Measurements from ENCODE around the gene SLC26A4. TPM values are rescaled to one million over a fixed set of nuclear protein-coding genes. Genes with fewer than 3 reads are reported as not detected.

Gene SLC26A4
- total RNA-seq, 1 experiment from 2014 or later: 0.66 TPM

GRCh38 chr7:107758667-107759066 is 98.0 kb downstream of the SLC26A4 start (continued):
- TF ChIP-seq ELF1 (IDR thresholded peaks at IDR 0.05; ENCODE audit: borderline replicate concordance, low read depth) (no peak), YY1 (IDR thresholded peaks at IDR 0.05; ENCODE audit: extremely low read depth, insufficient replicate concordance, low read depth, low read length) (no peak), SRF (IDR thresholded peaks at IDR 0.05; ENCODE audit: low read depth) (no peak), CBX3 (IDR thresholded peaks at IDR 0.05; ENCODE audit: low read depth) (no peak), EZH2 (IDR thresholded peaks at IDR 0.05) (no peak), EZH2phosphoT487 (IDR thresholded peaks at IDR 0.05; ENCODE audit: borderline replicate concordance) (no peak), TCF7L2 (IDR thresholded peaks at IDR 0.05; ENCODE audit: borderline replicate concordance, extremely low read depth, insufficient read depth, insufficient read length) (no peak), FOSL1 (IDR thresholded peaks at IDR 0.05; ENCODE audit: low read depth) (no peak), ZBTB33 (IDR thresholded peaks at IDR 0.05; ENCODE audit: extremely low read depth, insufficient replicate concordance, low read length) (no peak), ZNF274 (IDR thresholded peaks at IDR 0.05; ENCODE audit: low read depth, low read length) (no peak)

DNA sequence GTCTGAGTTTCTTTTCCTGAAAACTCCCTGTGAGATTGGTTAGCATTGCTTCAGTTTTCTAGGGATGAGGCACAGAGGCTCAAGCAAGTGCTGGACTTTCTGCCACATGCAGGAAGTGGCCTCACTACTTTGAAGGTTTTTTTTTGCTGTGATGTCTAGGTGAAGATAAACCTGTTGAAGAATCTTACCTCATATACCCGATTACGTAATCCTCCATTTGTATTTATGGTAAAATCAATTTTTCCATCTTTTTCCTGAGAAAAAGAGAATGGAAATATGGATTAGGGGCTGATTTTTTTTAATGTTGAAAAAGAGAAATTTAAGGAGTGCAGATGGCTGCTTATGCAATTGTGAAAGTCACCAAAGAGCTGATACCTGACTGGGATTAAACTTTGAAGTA is 106.8 kb downstream of the SLC26A4 start:
- no peaks in the 10 kb centered on the region for H3K79me2 ChIP-seq (ENCODE audit: insufficient read depth, low read length)
- no peak overlapping the region for H3K27ac ChIP-seq (ENCODE audit: low read depth, low read length)
- no peak overlapping the region for H3K4me2 ChIP-seq (ENCODE audit: low read length)
- no peaks in the 10 kb centered on the region for H4K20me1 ChIP-seq (ENCODE audit: insufficient read depth)
- no peaks in the 10 kb centered on the region for H3K4me1 ChIP-seq (ENCODE audit: control insufficient read depth in 1 of 2, insufficient read depth in 2 of 2, low read length in 2 of 2)
- ATAC-seq: no peak
- H3K9me3 ChIP-seq (ENCODE audit: control insufficient read depth in 1 of 2, insufficient read depth in 1 of 2, low read depth in 1 of 2, low read length in 2 of 2): no peaks in the 10 kb centered on the region
- no peaks in the 10 kb centered on the region for H3K9me2 ChIP-seq (ENCODE audit: insufficient read depth)
- H2AFZ ChIP-seq (ENCODE audit: low read depth, low read length, poor library complexity, severe bottlenecking): no peak overlapping the region
- no peak for DNase-seq (ENCODE audit: low read depth, low spot score)
- no peak overlapping the region for H3K4me3 ChIP-seq (replicated peaks in 1 of 2; ENCODE audit: low read depth in 1 of 2, low read length in 2 of 2)
- intact Hi-C loops (cut with micrococcal nuclease): no loop called here
- H3K9ac ChIP-seq (ENCODE audit: low read length): no peak overlapping the region
- RAD21 ChIA-PET (ENCODE audit: low non-redundant PET in 1 of 2, low total read pairs in 2 of 2, uncharacterized antibody in 2 of 2, unreplicated experiment in 2 of 2): no interaction called here
- CTCF ChIA-PET: no interaction called here
- H3K27me3 ChIP-seq (ENCODE audit: insufficient read depth, low read length): no peaks in the 10 kb centered on the region
- no TSS peak for BruUV-seq (replicated peaks)
- no peaks in the 10 kb centered on the region for H3K36me3 ChIP-seq (ENCODE audit: control insufficient read depth in 1 of 2, insufficient read depth in 2 of 2, low read length in 2 of 2)
- TF ChIP-seq ATF3 (IDR thresholded peaks at IDR 0.05) (no peak), CEBPB (IDR thresholded peaks at IDR 0.05; ENCODE audit: low read depth) (no peak), FOSL1 (IDR thresholded peaks at IDR 0.05; ENCODE audit: low read depth) (no peak), CBX3 (IDR thresholded peaks at IDR 0.05; ENCODE audit: low read depth) (no peak), ELF1 (IDR thresholded peaks at IDR 0.05; ENCODE audit: borderline replicate concordance, low read depth) (no peak), EZH2 (IDR thresholded peaks at IDR 0.05) (no peak), ZNF274 (IDR thresholded peaks at IDR 0.05; ENCODE audit: low read depth, low read length) (no peak), ZBTB33 (IDR thresholded peaks at IDR 0.05; ENCODE audit: extremely low read depth, insufficient replicate concordance, low read length) (no peak)
- POLR2A ChIA-PET: no interaction called here
